Activated CD4-positive, alpha-beta T cell treated with anti-CD3 and anti-CD28 coated beads for 4 hours (primary cell): ENCODE data around the gene TTLL11.

Source experiments
- DNase-seq, 2 donors: peaks; one replicate each; pipeline ENCODE4 v3.0.0-alpha.2; 2020

TTLL11 gene

DNA sequence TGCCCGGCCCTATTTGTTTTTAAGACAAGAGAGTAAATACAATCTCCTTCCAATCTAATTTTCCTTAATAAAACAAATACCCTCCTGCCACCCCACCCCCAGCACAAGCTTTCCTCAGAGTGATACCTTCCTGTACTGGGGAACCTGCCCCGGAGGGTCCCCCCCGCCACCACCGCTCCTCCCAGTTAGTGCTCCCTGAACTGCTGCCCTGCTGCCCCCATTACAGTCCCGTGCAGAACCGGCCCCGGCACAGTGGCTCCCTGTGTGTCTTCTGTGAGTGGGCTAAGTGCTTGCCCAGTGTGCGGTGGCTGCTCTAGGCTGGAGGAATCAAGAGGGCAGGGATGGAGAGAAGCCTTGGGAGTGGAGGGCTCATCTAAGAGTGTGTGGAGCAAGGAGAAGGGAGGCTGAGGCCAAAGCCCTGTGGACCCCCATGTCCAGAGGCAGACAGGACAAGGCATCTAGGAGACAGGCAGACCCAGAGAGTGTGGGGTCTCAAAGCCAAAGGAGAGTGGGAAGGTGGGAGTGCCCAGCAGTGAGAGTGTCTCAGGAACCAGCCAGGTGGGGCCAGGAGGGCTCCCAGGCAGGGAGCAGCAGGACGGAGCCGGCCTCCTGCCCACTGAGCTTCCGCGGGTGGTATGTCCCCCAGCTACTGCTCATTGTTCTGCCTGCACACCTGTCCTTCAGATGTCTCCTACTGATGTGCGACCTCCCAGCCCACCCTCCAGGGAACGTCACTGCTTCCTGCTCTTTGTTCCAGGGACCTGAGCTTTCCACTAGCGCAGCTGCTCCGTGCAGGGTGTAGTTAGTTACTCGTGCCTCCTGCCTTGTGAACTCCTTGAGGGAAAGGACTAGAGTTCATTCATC lies 312.7 kb downstream of the TTLL11 start:
- DNase-seq: no peak

DNA sequence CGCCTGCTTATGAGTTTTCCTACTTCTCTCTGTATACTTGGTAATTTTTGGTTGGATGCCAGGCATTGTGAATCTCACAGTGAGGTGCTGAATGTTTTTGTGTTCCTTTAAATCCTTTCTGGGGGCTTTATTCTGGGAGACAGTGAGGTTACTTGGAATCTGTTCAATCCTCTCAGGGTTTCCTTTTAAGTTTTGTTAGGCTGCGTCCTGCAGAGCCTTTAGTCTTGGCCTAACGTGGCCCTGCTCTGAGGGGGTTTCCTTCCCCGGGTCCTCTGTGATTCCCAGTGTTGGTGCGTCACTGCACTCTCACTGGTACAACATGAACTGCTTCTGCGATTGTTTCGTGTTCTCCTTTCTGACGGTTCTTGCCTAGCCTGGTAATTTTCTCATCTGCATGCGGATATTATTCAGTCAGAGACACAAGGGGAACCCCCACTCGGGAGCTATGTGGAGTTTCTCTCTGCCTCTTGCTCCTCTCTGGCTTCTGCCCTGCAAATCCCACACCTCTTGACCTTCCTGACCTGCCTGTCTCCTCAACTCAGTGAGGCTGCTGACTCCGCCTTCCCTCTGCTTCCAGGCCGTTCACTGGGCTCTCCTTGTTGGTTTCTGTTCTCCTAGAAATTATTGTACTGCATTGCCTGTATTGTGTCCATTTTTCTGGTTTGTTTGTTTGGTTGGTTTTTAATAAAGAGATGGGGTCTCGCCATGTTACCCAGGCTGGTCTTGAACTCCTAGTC lies 313.6 kb downstream of the TTLL11 start:
- DNase-seq: no peak

DNA sequence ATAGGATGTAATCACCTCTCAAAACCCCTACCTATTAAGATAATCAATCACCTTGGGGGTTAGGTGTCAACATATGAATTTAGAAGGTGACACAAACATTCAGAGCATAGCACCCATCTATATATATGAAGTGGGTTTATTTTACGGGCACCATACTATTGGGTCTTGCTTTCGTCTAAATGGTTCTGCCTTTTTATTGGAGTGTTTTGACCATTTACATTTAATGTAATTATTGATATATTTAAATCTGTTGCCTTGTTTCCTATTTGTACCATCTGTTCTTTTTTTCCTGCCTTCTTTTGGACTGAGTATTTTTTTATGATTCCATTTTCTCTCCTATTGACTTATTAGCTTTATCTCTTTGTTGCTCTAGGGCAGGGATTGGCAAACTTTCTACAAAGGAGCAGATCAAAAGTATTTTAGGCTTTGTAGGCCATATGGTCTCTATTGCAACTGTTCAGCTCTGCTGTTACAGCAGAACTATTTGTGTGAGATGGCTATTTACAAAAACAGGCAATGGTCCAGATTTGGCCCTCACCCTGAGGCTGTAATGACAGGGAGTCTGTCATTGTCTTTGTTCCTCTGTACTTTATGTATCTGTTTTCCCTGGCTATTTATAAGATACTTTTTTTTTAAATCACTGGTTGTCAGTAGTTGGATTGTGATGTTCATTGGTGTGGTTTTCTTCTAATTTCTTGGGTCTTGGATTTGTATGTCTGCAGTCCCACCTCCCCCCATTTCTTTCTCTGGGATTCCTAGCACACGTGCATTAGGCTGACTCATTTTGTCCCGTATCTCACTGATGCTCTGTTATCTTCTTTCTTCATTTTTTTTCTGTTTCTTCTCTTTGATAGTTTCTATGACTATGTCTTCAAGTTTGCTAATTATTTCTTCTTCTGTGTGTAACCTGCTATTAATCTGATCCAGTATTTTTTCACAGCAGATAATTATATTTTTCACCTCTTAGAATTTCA lies 314.6 kb downstream of the TTLL11 start:
- DNase-seq: no peak

DNA sequence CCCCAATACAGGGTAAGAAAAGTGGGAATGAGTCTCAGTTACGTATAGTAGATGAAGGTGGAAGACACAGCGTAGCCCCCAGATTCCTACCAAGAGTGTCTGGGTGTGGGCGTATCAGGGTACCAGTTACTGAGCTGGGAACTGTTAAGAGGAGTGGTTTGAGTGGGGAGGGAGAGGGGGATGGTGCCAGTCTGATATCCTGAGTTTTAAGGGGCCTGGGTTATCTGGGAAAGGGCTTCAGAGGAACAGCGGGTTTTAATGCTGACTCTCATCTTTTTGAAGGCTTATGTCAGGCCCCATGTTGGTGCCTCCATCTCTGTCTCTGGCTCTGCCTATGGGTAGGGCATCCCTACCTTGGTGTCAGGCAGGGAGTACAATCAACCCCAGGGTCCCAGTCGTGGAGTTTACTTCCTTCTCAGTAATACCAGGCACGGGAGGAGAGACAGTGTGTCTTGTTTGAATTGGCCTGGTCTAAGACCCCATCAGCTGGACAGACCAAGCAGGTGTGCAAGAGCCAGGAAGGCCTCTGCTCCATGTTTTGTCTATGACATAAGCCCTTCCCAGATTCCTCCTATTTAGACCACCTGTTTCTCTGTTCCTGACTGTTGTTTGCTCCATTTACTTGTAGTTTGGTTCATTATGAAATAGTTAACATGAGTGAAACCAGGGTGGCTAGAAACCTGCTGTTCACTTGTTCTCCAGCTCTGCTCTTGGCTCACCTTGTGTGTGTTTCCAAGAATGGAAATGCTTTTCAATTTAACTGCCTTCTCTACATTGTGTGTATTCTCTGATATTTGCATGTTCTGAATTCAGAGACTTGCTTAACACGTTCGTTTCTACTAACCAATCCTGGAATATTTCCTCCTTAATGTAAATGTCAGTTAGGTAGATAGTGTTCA lies 316.1 kb downstream of the TTLL11 start:
- no peak for DNase-seq

DNA sequence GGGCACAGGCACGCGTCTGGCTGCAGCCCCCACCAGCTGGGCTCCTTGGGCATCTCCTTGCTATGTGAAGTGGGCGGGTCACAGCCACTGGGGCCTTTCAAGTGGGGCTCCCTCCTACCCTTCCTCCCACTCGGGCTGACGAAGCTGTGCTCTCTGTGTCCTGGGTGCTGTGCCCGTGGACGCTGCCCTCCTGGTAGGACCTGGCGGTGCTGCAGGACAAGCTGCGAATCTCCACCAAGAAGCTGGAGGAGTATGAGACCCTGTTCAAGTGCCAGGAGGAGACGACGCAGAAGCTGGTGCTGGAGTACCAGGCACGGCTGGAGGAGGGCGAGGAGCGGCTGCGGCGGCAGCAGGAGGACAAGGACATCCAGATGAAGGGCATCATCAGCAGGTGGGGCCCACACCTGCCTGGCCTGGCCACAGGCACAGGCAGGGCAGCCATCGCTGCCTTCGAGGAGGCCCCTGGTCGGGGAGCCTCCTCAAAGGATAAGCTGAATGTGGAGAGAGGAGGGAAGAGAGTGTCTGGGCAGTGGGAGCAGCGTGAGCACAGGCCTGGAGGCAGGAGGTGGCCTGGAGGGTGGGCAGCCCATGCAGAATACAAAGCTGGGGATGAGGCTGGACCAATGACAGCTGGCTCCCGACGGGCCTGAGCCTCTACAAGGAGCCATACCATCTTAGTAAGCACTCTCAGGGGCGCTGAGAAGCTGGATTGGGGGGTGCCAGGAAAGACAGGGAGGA lies 316.9 kb downstream of the TTLL11 start:
- no peak for DNase-seq

DNA sequence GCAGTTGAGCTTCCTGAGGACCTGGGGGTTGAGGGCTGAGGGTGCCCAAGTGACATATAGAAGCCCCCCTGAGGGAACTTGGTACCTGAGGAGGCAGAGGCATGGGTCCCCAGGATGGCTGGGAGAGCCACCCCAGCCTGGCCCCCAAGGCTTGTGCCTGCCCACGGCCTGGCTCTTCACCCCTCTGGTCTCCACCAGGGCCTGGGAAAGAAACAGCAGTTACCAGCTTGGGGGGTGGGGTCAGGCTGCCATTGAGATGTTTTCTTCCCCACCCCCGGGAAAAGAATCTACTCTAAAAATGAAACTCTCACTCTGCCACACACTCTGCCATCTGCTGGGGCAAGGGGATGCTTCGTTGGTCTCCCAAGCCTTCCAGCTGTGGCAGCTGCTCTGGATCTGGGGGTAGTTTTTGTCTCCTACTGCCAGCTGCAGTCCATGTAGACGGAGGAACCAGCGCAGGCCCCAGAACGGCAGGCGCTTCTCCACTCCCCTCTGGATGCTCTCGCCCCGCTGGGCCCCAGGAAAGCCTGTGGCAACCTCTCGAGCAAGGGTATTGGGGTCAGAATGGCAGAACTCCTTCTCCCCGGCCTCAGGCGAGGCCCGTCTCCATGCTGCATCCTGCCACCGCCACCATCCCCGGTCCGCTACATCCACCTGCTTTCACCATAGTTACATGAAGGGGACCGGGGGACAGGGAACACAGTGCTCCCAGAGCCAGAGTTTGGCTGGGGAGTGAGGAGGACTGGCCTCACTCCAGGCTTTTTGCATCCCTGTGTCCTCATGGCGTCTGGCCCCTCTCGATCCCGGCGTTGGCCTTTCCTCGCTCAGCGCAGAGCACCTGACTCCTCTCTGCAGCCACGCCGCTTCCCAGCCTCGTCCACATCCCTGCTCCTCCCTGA lies 318.1 kb downstream of the TTLL11 start:
- no peak for DNase-seq

DNA sequence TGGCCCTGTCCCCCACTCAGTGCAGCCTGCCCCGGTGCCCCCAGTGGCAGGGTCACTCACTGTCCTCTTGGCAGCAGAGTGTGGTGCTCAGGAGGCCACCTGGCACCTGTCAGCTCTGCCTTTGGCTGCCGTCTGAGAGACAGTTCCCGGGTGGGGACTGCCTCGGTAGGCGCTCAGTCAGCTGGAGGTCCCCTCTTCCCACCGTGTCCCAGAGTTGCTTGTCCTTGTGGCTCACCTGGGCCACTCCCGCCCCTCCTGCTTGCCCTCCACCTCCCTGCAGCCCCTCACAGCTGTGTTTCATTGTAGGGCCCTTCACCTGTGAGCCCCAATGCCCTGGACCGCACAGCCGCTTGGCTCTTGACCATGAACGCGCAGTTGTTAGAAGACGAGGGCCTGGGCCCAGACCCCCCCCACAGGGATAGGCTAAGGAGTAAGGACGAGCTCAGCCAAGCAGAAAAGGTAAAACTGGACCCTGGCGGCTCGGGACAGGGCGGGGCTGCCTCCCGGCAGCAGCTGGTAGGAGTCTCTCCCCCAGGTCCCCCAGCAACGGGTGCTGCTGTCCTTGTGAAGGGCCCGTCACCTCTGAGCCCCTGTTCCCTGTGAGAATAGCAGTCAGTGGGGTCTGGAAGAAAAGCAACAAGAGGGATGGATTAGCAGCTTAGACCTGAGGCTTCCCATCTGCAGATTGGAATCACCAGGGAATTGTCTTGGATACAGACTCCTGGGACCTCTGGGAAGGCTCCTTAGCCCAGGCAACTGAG lies 319.0 kb downstream of the TTLL11 start:
- DNase-seq: no peak

DNA sequence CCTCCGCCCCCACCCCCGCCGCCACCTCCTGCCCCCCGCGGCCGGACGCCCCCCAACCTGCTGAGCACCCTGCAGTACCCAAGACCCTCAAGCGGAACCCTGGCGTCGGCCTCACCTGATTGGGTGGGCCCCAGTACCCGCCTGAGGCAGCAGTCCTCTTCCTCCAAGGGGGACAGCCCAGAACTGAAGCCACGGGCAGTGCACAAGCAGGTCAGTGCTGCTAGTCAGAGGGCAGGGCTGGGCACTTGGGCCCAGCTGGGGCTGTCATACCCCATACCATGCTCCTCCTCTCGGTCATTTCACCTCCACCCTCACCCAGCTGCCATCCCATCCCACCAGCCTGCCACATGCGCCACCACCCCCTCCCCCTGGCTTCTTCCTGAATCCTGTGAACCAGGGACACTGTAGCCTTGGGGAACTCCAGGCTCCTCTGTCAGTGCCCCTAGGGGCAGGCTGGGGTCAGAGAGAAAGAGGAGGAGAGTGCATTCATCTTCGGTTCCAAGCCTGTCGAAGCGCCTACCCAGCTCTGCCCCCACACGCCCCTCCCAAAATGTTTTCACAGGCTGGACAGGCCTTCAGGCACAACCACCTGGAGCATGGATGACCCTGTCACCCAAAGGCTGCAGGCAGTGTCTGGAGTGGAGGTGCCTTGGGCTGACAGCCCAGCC lies 319.7 kb downstream of the TTLL11 start:
- no peak for DNase-seq

DNA sequence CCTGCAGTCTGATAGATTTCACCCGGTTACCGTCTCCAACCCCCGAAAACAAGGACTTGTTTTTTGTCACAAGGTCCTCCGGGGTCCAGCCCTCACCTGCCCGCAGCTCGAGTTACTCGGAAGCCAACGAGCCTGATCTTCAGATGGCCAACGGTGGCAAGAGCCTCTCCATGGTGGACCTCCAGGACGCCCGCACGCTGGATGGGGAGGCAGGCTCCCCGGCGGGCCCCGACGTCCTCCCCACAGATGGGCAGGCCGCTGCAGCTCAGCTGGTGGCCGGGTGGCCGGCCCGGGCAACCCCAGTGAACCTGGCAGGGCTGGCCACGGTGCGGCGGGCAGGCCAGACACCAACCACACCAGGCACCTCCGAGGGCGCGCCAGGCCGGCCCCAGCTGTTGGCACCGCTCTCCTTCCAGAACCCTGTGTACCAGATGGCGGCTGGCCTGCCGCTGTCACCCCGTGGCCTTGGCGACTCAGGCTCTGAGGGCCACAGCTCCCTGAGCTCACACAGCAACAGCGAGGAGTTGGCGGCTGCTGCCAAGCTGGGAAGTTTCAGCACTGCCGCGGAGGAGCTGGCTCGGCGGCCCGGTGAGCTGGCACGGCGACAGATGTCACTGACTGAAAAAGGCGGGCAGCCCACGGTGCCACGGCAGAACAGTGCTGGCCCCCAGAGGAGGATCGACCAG lies 320.4 kb downstream of the TTLL11 start:
- no peak for DNase-seq
